Hepatocyte (in vitro differentiated cells): Measurements from ENCODE around the gene NETO1.

Source experiments
- EZH2 ChIP-seq: fragments of 200-600 bp; sonication (generic); IDR thresholded peaks from 2 replicates; pipeline ENCODE4 v1.6.1; 2016; ENCODE audit warnings: antibody characterized with exemption, mild to moderate bottlenecking, borderline replicate concordance
- EZH2phosphoT487 ChIP-seq: fragments of 200-600 bp; sonication (generic); IDR thresholded peaks from one replicate; pipeline ENCODE4 v1.6.1; 2018; ENCODE audit warnings: antibody characterized with exemption, mild to moderate bottlenecking, low read depth, moderate library complexity; ENCODE audit not compliant: unreplicated experiment, severe bottlenecking
- TF ChIP-seq, protein P1 (sequence below): fragments of 200-600 bp; sonication (generic); IDR thresholded peaks from 2 replicates; pipeline ENCODE4 v1.5.1; 2016; ENCODE audit warnings: antibody characterized with exemption, mild to moderate bottlenecking; ENCODE audit not compliant: poor library complexity

GRCh38 chr18:72774914-72775313 is 92.9 kb downstream of the NETO1 start:
- TF ChIP-seq EZH2 = no peak
- TF ChIP-seq EZH2phosphoT487 = no peak
- TF ChIP-seq, protein P1, sequence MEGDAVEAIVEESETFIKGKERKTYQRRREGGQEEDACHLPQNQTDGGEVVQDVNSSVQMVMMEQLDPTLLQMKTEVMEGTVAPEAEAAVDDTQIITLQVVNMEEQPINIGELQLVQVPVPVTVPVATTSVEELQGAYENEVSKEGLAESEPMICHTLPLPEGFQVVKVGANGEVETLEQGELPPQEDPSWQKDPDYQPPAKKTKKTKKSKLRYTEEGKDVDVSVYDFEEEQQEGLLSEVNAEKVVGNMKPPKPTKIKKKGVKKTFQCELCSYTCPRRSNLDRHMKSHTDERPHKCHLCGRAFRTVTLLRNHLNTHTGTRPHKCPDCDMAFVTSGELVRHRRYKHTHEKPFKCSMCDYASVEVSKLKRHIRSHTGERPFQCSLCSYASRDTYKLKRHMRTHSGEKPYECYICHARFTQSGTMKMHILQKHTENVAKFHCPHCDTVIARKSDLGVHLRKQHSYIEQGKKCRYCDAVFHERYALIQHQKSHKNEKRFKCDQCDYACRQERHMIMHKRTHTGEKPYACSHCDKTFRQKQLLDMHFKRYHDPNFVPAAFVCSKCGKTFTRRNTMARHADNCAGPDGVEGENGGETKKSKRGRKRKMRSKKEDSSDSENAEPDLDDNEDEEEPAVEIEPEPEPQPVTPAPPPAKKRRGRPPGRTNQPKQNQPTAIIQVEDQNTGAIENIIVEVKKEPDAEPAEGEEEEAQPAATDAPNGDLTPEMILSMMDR = no peak
